Astrocyte of the spinal cord (primary cell): ENCODE measurements around the gene RECQL5.

ENCODE experiments used
- DNase-seq: peaks from one replicate; pipeline ENCODE4 v3.0.0; 2011; ENCODE audit warnings: low read depth, low spot score
- H3K4me3 ChIP-seq: 2 replicates; pipeline ENCODE4 v1.5.1; 2011; ENCODE audit warnings: low read depth, mild to moderate bottlenecking, low read length, moderate library complexity
- in situ Hi-C: cut with HindIII; loops from 2 replicates; pipeline ENCODE4 v1.10.0; 2017; ENCODE audit warnings: low sequenced_read_pairs
- TF ChIP-seq, protein P1 (sequence below): IDR thresholded peaks from 2 replicates; pipeline ENCODE4 v1.5.1; 2012; ENCODE audit warnings: low read depth, mild to moderate bottlenecking, low read length, inconsistent platforms

Gene RECQL5

DNA sequence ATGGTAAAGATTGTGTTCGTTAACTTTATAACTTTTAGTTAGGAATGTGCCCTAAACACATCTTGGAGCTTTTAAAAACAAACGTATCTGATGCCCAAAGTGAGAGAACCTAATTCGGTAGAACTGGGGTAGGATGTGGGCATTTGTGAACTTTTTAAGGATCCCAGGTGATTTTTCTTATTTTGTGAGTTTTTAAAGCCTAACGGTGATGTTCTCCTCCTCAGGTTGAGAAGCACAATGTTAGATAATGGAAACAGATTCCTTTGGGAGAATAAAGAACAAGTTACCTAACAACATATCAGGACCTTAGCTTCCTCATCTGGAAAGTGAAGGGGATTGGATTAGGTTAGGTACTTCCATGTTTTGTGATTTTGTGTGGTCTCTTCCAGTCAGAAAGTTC is 871 bp upstream of the RECQL5 start:
- in situ Hi-C loops = no loop called here
- DNase-seq = no peak
- H3K4me3 ChIP-seq = peak overlapping the region; percentile 100
- TF ChIP-seq, protein P1, sequence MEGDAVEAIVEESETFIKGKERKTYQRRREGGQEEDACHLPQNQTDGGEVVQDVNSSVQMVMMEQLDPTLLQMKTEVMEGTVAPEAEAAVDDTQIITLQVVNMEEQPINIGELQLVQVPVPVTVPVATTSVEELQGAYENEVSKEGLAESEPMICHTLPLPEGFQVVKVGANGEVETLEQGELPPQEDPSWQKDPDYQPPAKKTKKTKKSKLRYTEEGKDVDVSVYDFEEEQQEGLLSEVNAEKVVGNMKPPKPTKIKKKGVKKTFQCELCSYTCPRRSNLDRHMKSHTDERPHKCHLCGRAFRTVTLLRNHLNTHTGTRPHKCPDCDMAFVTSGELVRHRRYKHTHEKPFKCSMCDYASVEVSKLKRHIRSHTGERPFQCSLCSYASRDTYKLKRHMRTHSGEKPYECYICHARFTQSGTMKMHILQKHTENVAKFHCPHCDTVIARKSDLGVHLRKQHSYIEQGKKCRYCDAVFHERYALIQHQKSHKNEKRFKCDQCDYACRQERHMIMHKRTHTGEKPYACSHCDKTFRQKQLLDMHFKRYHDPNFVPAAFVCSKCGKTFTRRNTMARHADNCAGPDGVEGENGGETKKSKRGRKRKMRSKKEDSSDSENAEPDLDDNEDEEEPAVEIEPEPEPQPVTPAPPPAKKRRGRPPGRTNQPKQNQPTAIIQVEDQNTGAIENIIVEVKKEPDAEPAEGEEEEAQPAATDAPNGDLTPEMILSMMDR = no peak

DNA sequence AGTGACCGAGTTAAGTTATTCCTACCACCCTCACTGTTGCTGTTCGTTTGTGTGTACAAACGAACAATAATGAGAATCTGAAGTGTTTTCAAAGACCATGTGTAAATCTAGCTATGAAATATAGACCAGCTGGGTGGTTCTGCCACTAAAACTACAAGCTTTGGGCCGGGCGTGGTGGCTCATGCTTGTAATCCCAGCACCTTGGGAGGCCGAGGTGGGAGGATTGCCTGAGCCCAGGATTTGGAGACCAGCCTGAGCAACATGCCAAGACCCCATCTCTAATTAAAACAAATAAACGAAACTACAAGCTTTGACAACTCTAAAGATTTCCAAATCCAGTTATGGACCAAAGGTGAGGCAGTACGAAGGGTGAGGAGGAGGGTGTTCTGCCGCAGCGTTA is 973 bp downstream of the RECQL5 start:
- in situ Hi-C loops = no loop called here
- peak overlapping the region; percentile 100 for H3K4me3 ChIP-seq
- TF ChIP-seq, protein P1 = no peak
- DNase-seq = no peak

DNA sequence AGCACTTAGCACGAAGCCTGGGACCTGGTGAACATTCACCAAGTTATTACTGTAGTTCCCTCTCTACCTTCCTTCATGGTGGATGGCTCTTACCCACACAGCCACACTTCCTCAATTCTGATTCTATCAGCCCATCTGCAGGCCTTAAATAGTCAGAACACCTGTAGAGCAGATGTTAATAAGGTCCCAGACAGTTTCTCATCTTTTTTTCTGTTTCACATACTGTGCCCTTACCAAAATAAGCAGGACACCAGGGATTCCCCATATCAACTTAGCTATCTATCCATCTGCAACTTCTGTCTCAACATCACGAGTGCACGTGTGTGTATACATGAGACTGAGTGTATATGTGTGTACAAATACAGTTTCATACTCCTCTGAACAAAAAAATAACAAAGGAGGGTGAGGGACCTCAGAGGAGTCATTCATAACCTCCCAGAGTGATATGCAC is 2.8 kb downstream of the RECQL5 start:
- TF ChIP-seq, protein P1 = no peak
- in situ Hi-C loops = no loop called here
- no peak for DNase-seq
- H3K4me3 ChIP-seq = no peak overlapping the region

DNA sequence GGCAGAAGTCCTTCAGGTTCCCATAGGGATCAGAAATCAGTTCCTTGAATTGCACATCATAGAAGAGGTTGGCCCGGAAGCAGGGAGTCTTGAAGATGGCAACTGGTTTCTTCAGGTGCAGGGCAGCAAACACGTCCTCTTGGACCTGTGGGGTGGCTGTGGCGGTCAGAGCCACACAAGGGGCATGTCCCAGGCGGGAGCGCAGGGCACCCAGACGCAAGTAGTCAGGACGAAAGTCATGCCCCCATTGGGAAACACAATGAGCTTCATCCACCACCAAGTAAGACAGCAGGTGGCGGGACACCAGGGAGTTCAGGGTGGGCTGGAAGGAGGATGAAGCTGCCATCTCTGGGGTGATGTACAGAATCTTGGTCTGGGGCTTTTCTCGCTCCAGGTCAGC is 4.4 kb downstream of the RECQL5 start:
- in situ Hi-C loops = no loop called here
- no peak for DNase-seq
- no peak overlapping the region for H3K4me3 ChIP-seq
- TF ChIP-seq, protein P1 = no peak

DNA sequence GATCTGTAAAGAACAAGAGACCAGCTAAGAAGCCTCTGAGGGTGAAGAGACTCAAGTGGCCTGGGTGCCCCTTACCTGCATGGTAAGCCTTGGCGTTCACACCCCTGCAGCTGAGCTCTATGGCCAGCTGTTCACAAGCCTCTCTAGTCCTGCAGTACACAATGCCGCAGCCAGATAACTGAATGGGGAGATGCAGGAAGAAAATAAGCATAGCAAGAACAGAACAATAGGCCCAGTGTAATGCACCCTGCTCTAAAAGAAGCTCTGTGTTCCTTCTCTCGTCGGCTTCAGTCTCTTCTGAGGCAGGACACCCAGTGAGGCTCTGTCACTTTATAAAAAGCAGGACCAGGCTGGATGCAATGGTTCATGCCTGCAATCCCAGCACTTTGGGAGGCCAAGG is 5.4 kb downstream of the RECQL5 start:
- DNase-seq = no peak
- TF ChIP-seq, protein P1 = no peak
- in situ Hi-C loops = no loop called here
- H3K4me3 ChIP-seq = no peak overlapping the region

DNA sequence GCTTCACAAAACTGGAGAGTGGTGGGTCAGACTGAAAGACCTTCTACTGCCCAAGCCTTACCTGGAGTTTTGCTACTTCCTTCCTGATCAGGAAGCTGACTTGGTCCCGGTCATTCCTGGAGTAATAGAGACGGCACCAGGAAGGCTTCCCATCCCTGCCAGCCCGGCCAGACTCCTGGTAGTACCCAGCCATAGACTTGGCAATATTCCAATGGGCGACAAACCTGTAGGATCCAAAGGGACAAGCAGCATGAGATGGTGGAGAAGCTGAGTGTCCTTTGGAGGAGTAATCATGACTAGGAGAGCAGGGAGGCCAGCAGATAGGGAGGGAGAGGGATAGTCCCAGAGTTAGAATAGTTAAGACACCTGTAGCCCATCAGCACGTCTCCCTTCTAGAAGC is 8.7 kb downstream of the RECQL5 start:
- no peak overlapping the region for H3K4me3 ChIP-seq
- in situ Hi-C loops = no loop called here
- TF ChIP-seq, protein P1 = no peak
- no peak for DNase-seq

DNA sequence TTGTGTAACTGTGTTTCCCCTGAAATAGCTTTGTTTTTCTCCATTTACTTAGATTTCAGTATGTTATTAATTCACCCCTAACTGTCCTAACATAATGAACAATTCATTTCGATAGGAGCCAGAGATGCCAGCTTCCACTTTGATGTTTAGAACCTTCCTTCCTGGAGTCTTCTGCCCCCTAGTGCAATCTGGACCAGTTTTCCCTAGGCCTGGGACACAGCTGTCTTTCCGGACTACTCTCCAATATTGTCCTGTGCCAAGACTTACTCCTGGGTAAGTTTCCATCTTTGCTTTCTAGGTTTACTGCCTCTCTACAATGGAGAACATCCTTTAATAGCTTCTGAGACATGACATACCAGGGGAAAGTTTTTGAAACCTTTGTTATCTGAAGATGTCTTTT is 12.8 kb downstream of the RECQL5 start:
- H3K4me3 ChIP-seq = no peak overlapping the region
- no peak for DNase-seq
- TF ChIP-seq, protein P1 = no peak
- in situ Hi-C loops = no loop called here
